Measurements from ENCODE around the gene AOPEP.
"Not testable (repeated sequence)": the region's sequence is repeated elsewhere in the genome, so short reads cannot be mapped to it uniquely, and the experiment has no call there.

The AOPEP gene

GRCh38 chr9:94921656-94922055 lies 195.2 kb downstream of the AOPEP start:
- DNase-seq: no peak

- peak; percentile 45 to 91 for DNase-seq
Measured at GRCh38 chr9:94922098-94922607, 195.7 kb downstream of the AOPEP start.

DNA sequence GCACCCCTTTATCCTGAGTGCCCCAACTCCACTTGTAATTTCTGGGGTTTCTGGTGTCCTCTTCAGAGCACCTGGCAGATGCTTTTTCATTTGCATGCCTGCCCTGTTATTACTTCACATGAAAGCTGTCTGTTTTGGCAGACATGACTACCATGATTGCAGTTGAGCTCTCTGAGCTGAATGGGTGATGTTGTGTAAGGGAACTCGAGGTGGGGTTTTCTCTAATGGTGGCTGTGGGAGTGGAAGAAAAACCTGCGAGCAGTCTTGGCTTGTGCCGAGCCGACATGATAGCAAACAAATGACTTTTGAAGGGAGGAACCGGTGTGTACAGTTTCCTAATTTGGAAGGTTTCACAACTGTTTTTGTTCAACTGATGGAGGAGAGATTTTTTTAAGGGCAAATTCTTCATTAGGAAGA lies 196.2 kb downstream of the AOPEP start:
- DNase-seq: no peak

DNA sequence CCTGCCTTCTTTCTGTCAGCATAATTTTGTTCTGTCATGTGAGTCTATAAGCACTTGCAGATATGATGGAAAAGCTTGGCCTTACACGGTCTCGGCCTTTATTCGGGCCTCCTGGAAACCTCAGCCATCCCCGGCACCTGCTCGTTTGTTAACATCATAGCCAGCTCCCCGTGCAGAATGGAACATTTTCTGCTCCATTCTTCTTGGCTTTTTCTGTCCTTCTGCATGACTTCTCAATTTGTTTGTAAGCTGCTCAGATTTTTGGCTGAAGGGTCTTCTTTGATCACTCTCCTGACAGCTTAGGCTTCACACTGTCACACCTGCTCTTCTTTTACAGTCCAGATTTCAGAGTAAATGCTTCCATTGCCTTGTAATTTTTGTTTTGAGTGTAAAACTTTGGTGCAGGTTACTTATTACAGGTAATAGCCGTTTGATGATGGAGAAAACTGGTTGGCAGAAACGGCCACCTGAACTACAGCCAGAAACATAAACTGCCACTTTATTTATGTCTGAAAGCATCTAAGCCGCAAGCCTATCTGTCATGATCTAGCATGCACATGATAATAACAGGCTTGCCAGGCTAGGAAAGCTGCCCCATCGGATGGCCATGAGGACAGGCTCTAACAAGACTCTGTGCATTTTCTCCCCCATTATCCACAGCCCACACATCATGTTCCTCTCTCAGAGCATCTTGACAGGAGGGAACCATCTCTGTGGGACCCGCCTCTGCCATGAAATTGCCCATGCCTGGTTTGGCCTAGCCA lies 197.0 kb downstream of the AOPEP start:
- no peak for DNase-seq

DNA sequence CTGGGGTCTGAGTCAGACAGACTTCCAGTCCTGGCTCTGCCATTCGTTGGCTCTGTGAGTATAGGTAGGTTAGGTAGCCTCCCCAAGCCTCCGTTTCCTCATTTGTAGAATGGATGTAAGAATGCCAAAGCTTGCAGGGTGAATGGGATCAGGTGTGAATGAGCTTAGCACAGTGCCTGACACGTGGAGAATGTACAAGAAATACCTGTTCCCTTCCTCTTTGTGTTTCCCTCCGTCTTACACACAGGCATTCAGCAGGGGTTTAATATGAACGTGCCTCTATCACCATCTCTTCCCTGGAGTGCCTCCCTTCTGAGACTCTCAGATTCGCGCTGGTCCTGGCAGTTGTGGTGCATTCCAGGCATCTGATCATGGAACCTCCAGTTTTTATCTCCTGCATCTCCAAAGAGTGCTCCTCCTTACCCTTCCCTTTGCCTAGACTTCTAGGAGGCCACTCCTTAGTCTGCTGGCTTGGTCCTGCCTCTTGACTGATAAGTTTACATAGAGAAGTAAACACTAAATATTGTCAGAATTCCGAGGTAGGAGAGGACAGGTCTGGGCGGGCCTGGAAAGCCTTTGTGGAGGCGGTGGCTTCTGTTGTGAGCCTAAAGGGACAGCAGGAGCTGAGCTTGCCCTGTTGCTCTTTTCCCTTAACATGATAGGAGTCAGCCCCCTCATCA lies 199.4 kb downstream of the AOPEP start:
- no peak for DNase-seq

DNA sequence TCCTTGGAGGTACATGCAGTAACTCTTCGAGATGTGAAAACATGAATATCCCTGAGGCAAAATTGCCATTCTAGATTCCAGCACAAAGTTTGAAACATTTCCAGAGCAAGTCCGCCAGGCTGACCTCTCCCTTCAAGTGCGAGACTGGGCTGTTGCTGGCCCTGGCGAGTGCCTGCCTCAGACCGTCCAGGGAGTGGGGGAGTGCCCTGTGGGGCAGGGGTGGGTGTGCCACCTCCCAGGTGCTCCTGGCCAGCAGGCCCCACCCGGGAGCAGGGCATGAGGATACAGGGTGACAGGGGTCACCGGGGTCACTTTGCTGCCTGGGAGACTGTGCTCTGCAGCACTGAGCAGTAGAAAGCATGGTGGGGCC lies 199.9 kb downstream of the AOPEP start:
- no peak for DNase-seq

DNA sequence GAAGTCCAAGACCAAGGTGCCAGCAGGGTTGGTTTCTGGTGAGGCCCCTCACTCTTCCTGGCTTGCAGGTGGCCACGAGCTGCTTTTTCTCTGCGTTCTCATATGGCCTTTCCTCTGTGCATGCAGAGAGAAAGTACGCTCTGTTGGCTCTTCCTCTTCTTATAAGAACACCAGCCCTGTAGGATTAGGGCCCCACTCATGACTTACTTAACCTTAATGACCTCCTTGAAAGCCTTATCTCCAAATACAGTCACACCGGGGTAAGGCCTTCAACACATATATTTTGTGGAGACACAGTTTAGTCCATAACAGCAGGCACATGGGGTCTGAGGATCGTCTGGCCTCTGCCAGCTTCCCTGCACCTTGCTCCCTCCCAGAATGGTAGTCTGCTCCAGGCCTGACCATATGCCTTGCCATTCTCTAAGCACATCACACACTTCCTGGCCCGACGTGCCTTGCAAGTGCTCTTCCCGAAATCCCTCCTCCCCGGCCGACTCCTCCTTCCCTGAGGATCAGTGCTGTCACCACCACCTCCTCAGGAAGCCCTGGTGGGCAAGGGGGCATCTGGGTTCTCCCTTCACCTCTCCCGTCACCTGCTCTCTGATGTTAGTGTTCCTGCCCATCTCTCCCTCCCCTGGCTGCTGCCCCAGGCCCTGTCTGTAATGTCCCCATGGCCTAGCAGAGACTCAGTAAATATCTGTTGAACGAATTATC lies 200.7 kb downstream of the AOPEP start:
- no peak for DNase-seq

GRCh38 chr9:94927762-94928670 lies 201.5 kb downstream of the AOPEP start:
- no peak for DNase-seq

DNA sequence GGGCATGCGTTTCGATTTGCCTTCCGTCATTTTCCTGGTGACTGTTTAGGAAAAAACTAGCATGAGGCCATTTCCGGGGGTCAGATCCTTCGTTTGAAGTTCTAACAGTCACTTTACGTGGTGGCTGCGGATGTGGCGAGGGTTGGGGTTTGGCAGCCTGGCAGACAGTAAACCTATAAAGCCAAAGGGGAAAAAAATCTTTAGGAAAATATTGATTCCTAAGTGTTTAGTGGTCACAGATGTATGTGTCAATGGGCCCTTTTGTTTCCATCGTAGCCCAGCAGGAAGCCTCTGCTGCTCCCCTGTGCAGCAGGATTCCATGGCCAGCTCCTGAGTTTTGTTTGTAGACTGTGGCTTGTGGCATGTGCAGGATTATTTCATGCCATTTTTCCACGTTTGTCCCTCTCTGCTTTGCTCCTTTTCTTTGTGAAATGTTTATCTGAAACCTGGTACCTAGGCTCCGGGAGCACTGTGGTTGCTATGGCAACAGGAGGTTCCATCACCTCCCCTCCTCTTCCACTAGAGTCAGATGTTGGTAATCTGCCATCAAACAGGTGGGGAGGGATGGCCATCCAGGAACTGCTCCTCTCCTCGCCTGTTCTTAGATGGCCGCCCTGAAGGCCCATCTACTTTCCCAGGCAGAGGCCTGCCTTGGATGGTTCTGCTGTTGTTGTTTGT lies 202.3 kb downstream of the AOPEP start:
- DNase-seq: no peak

DNA sequence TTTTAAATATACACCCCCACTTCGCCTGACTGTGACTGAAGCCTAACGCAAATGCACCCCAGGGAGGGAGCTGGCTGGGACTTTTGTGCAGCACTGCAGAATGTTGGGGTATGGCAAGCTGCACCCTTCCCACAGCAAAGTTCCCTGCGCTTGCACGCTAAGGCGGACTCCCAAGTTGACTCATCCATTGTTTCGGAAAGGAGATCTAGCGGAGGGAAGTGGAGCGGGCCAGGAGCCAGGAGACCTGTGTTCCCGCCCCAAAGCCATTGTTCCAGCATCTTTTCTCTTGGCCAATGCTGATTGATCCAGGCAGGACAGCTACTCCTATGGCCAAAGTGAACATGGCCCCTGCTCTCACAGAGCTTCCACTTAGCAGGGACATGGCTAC lies 202.9 kb downstream of the AOPEP start:
- no peak for DNase-seq

DNA sequence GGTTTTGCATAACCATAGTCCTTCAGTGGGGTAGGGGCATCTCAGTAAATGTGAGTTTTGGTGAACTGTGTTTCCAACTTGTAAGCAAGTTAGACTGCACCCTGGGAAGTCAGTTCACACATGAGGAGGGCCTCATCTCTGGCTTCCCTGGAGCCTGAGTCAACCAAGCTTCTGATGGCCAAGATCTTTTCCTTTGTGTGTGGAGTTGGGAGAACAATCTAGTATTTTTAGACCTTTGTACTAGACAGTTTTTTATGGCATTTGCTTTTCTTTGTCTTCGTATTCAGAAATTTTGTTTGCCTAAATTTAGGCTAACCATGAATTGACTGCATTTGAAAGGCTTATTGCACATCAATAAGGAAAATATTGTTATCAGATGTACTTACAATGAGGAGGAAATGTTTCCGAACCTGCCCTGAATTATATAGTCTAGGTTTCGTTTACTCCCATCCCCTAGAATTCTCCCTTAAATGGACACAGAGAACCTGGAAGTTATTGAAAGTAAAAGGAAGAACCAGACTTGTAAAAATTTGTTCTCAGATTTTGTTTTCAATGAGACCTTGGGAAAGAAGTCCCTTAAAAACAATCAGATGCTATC lies 204.6 kb downstream of the AOPEP start:
- no peak for DNase-seq

DNA sequence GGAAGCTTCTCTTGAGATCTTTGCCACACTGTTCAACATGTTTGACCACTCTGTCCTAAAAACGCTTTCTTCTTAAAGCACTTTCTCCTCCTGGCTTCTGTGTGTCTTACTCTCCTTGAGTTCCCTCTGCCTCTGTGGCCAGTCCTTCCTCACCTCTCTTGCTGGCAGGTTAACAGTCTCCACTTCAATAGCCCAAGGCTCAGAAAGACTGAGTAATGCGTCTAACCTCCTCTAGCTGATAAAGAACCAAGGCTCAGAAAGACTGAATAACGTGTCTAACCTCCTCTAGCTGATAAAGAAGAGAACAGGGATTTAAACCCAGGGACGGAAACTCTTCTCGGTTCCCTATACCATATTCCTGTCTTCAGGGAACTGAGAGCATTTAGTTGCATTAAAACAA lies 205.2 kb downstream of the AOPEP start:
- no peak for DNase-seq

GRCh38 chr9:94932652-94933510 lies 206.4 kb downstream of the AOPEP start:
- no peak for DNase-seq

GRCh38 chr9:94933511-94933828 lies 207.0 kb downstream of the AOPEP start:
- DNase-seq: no peak

GRCh38 chr9:94934816-94935328 lies 208.4 kb downstream of the AOPEP start:
- no peak for DNase-seq

DNA sequence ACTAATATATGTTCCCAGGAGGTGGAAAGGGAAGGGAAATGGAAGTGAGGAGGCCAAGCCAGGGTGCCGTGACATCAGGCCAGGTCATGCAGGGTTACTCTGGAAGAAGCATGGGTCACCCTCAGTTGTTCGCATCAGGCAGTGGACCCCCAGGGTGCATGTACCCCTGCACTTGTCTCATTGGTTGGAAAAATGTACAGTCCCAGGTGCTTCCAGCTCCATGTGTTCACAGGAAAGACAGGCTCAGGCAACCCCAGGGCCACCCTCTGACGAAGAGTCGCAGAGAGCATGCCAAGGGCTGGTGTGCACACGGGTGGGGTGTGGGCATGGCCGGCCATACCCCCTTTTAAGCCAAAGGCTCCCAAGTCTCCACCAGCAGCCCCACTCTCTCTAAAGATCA lies 208.9 kb downstream of the AOPEP start:
- DNase-seq: no peak

- DNase-seq: no peak
Measured at GRCh38 chr9:94936419-94936818, 209.9 kb downstream of the AOPEP start.

- DNase-seq: peak; percentile 18 to 86
Measured at GRCh38 chr9:94937214-94937903, 210.9 kb downstream of the AOPEP start.

GRCh38 chr9:94938384-94938783 lies 211.9 kb downstream of the AOPEP start:
- no peak for DNase-seq

GRCh38 chr9:94940296-94940695 lies 213.8 kb downstream of the AOPEP start:
- not testable (repeated sequence) for DNase-seq
